ENCODE measurements around the gene ZCCHC24.

ZCCHC24 gene

GRCh38 chr10:79445977-79446757 lies 743 bp upstream of the ZCCHC24 start:
- peak overlapping the region; percentile 61 for H3K4me3 ChIP-seq (ENCODE audit: low read length)
- DNase-seq (ENCODE audit: low read depth), result no peak
- TF ChIP-seq CTCF (conservative IDR thresholded peaks at IDR 0.05; ENCODE audit: low read length), result no peak

GRCh38 chr10:79444199-79445119 lies 965 bp downstream of the ZCCHC24 start:
- no peak for TF ChIP-seq CTCF (conservative IDR thresholded peaks at IDR 0.05; ENCODE audit: low read length)
- peak; percentile 53 for DNase-seq (ENCODE audit: low read depth)
- peak overlapping the region; percentile 86 for H3K4me3 ChIP-seq (ENCODE audit: low read length)

- TF ChIP-seq CTCF (conservative IDR thresholded peaks at IDR 0.05; ENCODE audit: low read length), result no peak
- H3K4me3 ChIP-seq (ENCODE audit: low read length), result peak overlapping the region; percentile 86
- DNase-seq (ENCODE audit: low read depth), result no peak
These were observed 1.9 kb downstream of the ZCCHC24 start for GRCh38 chr10:79443338-79444198.

GRCh38 chr10:79442171-79443040 lies 3.0 kb downstream of the ZCCHC24 start:
- DNase-seq (ENCODE audit: low read depth), result no peak
- H3K4me3 ChIP-seq (ENCODE audit: low read length), result peak overlapping the region; percentile 86
- TF ChIP-seq CTCF (conservative IDR thresholded peaks at IDR 0.05; ENCODE audit: low read length), result no peak

- no peak for DNase-seq (ENCODE audit: low read depth)
- H3K4me3 ChIP-seq (ENCODE audit: low read length), result no peak overlapping the region
- no peak for TF ChIP-seq CTCF (conservative IDR thresholded peaks at IDR 0.05; ENCODE audit: low read length)
These were observed 4.0 kb downstream of the ZCCHC24 start for GRCh38 chr10:79441433-79441832.

- no peak overlapping the region; the same call in 1 of the 2 replicates for H3K4me3 ChIP-seq (ENCODE audit: low read length)
- no peak for TF ChIP-seq CTCF (conservative IDR thresholded peaks at IDR 0.05; ENCODE audit: low read length)
- DNase-seq (ENCODE audit: low read depth), result no peak
These were observed 5.1 kb downstream of the ZCCHC24 start for GRCh38 chr10:79440281-79440680.
